Activated CD4-positive, alpha-beta T cell treated with anti-CD3 and anti-CD28 coated beads, Interleukin-2, amount 50 U/mL, for 4 hours (primary cell): ENCODE data around the gene HAUS8.
"Not testable (repeated sequence)": the region's sequence is repeated elsewhere in the genome, so short reads cannot be mapped to it uniquely, and the experiment has no call there.

Source experiments
- DNase-seq, 2 experiments: peaks; one replicate each; pipeline ENCODE4 v3.0.0-alpha.2; 2020

Gene HAUS8

GRCh38 chr19:17098326-17098725 lies 23.1 kb upstream of the HAUS8 start:
- DNase-seq, result no peak

DNA sequence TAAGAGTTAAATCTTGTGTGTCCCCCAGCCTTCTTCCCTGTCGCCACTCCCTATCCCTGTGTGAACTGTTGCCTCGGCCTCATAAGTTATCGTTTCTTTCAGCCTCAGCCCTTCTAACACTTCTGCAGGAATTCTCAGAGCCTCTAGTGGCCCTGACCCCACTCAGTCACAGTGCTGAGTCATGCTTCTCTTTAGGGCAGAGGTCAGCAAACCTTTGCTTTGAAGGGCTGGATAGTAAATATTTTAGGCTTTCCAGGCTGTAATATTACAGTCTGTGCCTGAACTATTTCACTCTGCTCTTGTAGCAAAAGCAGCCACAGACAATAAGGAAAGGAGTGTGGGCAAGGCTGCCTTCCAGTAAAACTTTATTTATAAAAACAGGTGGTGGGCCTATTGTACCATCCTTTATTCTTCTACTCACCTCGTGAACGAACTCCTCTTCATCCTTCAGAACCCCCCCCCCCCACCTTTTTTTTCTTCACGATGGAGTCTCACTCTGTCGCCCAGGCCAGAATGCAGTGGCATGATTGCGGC lies 22.4 kb upstream of the HAUS8 start:
- DNase-seq, result no peak

- DNase-seq, result no peak
These were observed 20.1 kb upstream of the HAUS8 start for GRCh38 chr19:17095141-17095919.

DNA sequence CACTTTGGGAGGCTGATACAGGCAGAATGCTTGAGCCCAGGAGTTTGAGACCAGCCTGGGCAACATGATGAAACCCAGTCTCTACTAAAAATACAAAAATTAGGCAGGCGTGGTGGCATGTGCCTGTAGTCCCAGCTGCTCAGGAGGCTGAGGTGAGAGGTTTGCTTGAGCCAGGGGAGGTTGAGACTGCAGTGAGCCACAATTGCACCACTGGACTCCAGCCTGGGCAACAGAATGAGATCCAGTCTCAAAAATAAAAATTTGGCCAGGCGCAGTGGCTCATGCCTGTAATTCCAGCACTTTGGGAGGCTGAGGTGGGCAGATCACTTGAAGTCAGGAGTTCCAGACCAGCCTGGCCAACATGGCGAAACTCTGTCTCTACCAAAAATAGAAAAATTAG lies 19.4 kb upstream of the HAUS8 start:
- not testable (repeated sequence) for DNase-seq

DNA sequence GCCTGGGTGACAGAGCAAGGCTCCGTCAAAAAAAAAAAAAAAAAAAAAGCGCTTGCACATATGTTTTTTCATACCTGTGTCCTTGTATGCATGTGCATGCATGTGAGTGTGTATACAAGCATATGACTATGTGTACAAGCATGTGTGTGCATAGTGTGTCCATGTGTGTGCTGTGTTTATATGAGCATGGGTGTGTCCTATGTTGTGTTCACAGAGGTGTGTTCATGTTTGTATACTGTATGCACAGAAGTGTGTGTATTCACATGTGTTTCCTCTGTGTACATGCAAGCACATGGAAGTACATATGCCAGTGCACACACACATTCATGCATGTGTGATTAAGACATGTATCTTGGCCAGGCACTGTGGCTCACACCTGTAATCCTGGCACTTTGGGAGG lies 17.4 kb upstream of the HAUS8 start:
- no peak for DNase-seq

- no peak for DNase-seq
These were observed 16.6 kb upstream of the HAUS8 start for GRCh38 chr19:17091758-17092333.

DNA sequence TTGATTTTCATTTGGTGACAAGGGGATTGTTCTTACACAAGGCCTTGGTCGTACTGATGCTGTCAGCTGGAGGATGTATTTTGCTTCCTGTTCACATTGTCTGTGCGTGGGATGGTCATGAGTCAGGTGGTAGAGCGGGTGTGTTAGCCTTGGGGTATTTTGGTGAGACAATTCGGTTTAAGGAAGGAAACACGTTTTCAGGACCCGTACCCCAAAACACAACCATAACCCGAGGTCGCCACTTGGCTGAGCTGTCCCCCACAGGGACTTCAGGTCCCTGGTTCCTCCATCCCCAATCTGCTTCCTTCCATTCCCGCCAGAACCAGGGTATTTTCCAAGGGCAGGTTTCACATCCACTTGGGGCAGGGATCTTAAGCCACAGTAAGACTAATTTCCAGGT lies 15.3 kb upstream of the HAUS8 start:
- DNase-seq, result peak; percentile 30 to 38

- DNase-seq, result no peak
These were observed 13.3 kb upstream of the HAUS8 start for GRCh38 chr19:17088552-17088951.

- DNase-seq, result no peak
These were observed 11.6 kb upstream of the HAUS8 start for GRCh38 chr19:17086834-17087233.

GRCh38 chr19:17086120-17086519 lies 10.9 kb upstream of the HAUS8 start:
- no peak for DNase-seq

- no peak for DNase-seq
These were observed 6.7 kb upstream of the HAUS8 start for GRCh38 chr19:17081672-17082630.

DNA sequence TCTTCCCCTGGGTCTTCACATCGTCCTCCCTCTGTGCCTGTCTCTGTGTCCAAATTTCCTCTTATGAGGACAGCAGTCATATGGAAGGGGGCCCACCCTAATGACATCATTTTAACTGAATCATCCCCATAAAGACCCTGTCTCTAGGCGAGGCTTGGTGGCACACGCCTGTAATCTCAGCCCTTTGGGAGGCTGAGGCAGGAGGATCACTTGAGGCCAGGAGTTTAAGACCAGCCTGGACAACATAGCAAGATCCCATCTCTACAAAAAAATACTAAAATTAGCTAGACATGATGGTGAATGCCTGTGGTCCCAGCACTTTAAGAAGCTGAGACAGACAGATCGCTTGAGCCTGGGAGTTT lies 5.2 kb upstream of the HAUS8 start:
- no peak for DNase-seq

DNA sequence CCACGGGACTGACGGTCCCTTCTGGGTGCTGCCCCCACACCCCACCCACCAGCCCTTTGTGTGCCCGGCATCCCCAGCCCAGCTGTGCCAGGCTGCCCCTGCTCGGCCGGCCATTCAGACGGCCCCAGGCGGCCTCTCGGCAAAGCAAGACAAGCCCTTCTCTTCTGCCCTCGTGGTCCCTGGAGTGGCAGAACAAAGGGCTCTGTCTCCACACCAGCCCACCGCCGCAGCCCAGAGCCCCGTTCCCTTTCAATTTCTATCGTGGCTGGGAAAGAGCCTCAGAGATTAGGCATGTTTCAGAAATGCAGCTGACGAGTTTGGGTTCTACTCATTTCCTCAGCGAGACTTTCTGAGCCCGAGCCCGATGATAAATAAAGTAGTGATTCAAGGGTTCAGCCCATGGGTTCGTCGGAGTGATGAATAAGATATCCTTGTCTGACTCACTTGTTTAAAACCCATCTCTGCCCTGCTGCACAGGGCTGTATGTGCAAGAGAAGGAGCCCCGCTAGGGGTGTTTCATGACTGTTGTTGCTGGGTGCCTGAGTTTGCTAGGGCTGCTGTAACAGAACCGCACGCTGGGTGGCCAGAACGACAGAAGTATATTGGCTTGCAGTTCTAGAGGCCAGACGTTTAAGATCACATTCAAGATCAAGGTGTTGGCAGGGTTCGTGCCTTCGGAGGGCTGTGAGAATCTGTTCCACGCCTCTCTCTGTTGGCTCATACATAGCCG lies 4.6 kb upstream of the HAUS8 start:
- peak; percentile 61 to 70 for DNase-seq

GRCh38 chr19:17078920-17079709 lies 3.9 kb upstream of the HAUS8 start:
- no peak for DNase-seq

DNA sequence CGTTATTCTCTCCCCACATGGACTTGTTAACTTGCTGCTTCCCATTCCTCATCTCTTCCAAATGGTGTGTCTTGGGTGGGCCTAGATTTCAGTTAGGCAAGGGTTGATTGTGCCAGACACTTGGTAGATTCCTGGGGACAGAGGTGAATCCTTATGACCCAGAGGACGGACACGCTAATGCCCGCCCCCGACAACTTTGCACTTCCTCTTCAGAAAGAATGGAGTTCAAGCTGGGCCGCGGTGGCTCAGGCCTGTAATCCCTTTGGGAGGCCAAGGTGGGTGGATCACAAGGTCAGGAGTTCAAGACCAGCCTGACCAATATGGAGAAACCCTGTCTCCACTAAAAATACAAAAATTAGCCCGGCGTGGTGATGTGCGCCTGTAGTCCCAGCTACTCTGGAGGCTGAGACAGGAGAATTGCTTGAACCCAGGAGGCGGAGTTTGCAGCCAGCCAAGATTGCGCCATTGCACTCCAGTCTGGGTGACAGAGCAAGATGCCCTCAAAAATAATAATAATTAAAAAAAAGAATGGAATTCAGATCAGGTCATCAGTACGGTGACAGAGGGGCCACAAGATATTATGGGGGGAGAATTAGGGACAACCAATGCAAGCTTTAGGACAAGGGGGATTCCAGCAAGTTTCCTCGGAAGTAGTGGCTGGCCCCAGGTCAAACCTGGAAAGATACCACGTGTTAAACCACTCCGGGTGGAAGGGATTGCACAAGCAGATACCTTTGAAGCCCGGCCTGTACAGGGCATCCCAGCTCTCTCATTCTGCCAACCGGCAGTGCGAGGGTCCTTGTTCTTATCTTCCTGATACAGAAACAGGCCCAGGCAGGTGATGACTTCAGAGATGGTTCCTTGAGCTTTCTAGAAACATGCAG lies 3.0 kb upstream of the HAUS8 start:
- no peak for DNase-seq

- no peak for DNase-seq
These were observed 2.3 kb upstream of the HAUS8 start for GRCh38 chr19:17077447-17078028.

- no peak for DNase-seq
These were observed 1.3 kb upstream of the HAUS8 start for GRCh38 chr19:17076543-17076991.

GRCh38 chr19:17075864-17076542 lies 751 bp upstream of the HAUS8 start:
- peak; percentile 25 to 36 for DNase-seq

- DNase-seq, result no peak
These were observed 618 bp downstream of the HAUS8 start for GRCh38 chr19:17074634-17075034.
